ENCODE data around the gene CYP3A5. TPM values are rescaled to one million over a fixed set of nuclear protein-coding genes. Genes with fewer than 3 reads are reported as not detected.
A peak's percentile ranks its signal among the peaks of the same experiment; 100 is the strongest.

The CYP3A5 gene
- total and polyA plus RNA-seq, 9 of the 15 experiments (the other 6 are each of a cell fraction or from before 2014, with no cell fraction given) = 0.73 to 2.8 (median 1.5) TPM

GRCh38 chr7:99665312-99666012 lies 14.3 kb downstream of the CYP3A5 start (continued):
- TF ChIP-seq ZNF589 (CRISPR knock-in tag; IDR thresholded peaks at IDR 0.05; ENCODE audit: low read depth) (no peak), RFX5 (IDR thresholded peaks at IDR 0.05; ENCODE audit: low read depth, low read length) (no peak), HSF4 (CRISPR knock-in tag; IDR thresholded peaks at IDR 0.05; ENCODE audit: borderline replicate concordance) (no peak), ZNF668 (CRISPR knock-in tag; IDR thresholded peaks at IDR 0.05) (no peak), PTBP1 (IDR thresholded peaks at IDR 0.05; ENCODE audit: low read depth, low read length) (no peak), TBP (optimal IDR thresholded peaks at IDR 0.05; ENCODE audit: low read depth, low read length) (no peak), ZBTB8A (IDR thresholded peaks at IDR 0.05; ENCODE audit: partially characterized antibody) (no peak), ZFX (CRISPR knock-in tag; IDR thresholded peaks at IDR 0.05) (no peak), CEBPB (tag; IDR thresholded peaks at IDR 0.05) (no peak), LEF1 (IDR thresholded peaks at IDR 0.05) (peak; percentile 86), TGIF2 (CRISPR knock-in tag; IDR thresholded peaks at IDR 0.05) (no peak), C11orf30 (IDR thresholded peaks at IDR 0.05; ENCODE audit: low read depth) (peak; percentile 98), THRAP3 (IDR thresholded peaks at IDR 0.05; ENCODE audit: borderline replicate concordance) (0 out of 2 replicates have a peak, but pooled peaks have one; percentile 11), CREB1 (IDR thresholded peaks at IDR 0.05) (peak; percentile 83), CREB1 (CRISPR knock-in tag; IDR thresholded peaks at IDR 0.05) (no peak), PYGO2 (tag; IDR thresholded peaks at IDR 0.05) (no peak), ZNF444 (CRISPR knock-in tag; IDR thresholded peaks at IDR 0.05) (no peak), ATF7 (IDR thresholded peaks at IDR 0.05) (peak; percentile 87), ZKSCAN1 (IDR thresholded peaks at IDR 0.05; ENCODE audit: low read depth, low read length) (no peak; the same call in 1 of the 2 replicates), SAFB2 (IDR thresholded peaks at IDR 0.05; ENCODE audit: borderline replicate concordance, low read depth, low read length, severe bottlenecking) (no peak), PML (IDR thresholded peaks at IDR 0.05; ENCODE audit: low read length) (peak; percentile 98), GTF2E2 (tag; IDR thresholded peaks at IDR 0.05) (no peak), BHLHE40 (IDR thresholded peaks at IDR 0.05; ENCODE audit: low read length) (peak; percentile 24; the same call in 1 of the 2 replicates), FOSL1 (tag; conservative IDR thresholded peaks at IDR 0.05) (peak; percentile 90), RAD51 (IDR thresholded peaks at IDR 0.05; ENCODE audit: borderline replicate concordance, low read depth) (no peak), KLF16 (IDR thresholded peaks at IDR 0.05) (peak; percentile 96)
- TF ChIP-seq, protein P1, sequence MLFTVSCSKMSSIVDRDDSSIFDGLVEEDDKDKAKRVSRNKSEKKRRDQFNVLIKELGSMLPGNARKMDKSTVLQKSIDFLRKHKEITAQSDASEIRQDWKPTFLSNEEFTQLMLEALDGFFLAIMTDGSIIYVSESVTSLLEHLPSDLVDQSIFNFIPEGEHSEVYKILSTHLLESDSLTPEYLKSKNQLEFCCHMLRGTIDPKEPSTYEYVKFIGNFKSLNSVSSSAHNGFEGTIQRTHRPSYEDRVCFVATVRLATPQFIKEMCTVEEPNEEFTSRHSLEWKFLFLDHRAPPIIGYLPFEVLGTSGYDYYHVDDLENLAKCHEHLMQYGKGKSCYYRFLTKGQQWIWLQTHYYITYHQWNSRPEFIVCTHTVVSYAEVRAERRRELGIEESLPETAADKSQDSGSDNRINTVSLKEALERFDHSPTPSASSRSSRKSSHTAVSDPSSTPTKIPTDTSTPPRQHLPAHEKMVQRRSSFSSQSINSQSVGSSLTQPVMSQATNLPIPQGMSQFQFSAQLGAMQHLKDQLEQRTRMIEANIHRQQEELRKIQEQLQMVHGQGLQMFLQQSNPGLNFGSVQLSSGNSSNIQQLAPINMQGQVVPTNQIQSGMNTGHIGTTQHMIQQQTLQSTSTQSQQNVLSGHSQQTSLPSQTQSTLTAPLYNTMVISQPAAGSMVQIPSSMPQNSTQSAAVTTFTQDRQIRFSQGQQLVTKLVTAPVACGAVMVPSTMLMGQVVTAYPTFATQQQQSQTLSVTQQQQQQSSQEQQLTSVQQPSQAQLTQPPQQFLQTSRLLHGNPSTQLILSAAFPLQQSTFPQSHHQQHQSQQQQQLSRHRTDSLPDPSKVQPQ (CRISPR knock-in tag; IDR thresholded peaks at IDR 0.05; ENCODE audit: borderline replicate concordance) = no peak

Data from K562 (cell line).